Measurements from ENCODE around the gene ZNF394. TPM values are rescaled to one million over a fixed set of nuclear protein-coding genes. Genes with fewer than 3 reads are reported as not detected.

Gene ZNF394
- total RNA-seq, 4 donors from 2014 or later: 24.5 to 48.7 (median 38.5) TPM

GRCh38 chr7:99499371-99499720 is 735 bp downstream of the ZNF394 start:
- Histone ChIP-seq H3K27me3 (no peaks in the 10 kb centered on the region), H3K4me3 (peak overlapping the region; percentile 63 to 83 (median 65)), H3K36me3 (peaks cover 0 to 22% (median 5%) of the 10 kb centered on the region in 4 donors), H3K4me1 (peaks cover 3 to 31% (median 26%) of the 10 kb centered on the region in 4 donors), H3K27ac (peak overlapping the region; percentile 93 to 98 (median 96)), H3K9me3 (peaks cover 5 to 6% of the 10 kb centered on the region in 2 donors)
- DNase-seq: no peak
- in situ Hi-C loops (cut with MboI; ENCODE audit: low pct_ligation_motif_present in 1 of 4, low pct_unique_long_range_greater_than_20kb in 1 of 4, low sequenced_read_pairs in 3 of 4) (no loop called here), intact Hi-C loops (cut with DNase I; ENCODE audit: low total_unique reads) (no loop called here)
- TF ChIP-seq POLR2A (IDR thresholded peaks at IDR 0.05) (no peak), EP300 (IDR thresholded peaks at IDR 0.05; ENCODE audit: low read depth) (no peak), POLR2AphosphoS5 (IDR thresholded peaks at IDR 0.05) (no peak), CTCF (IDR thresholded peaks at IDR 0.05) (no peak)
- WGBS, 2 donors (ENCODE audit: low coverage in 1 of 2): 0% methylated on average over 3 to 14 of the region's 14 CpGs

GRCh38 chr7:99498546-99498944 is 1.5 kb downstream of the ZNF394 start:
- Histone ChIP-seq H3K36me3 (peaks cover 1 to 30% (median 10%) of the 10 kb centered on the region in 4 donors), H3K27me3 (no peaks in the 10 kb centered on the region), H3K27ac (peak overlapping the region in 3 of 4 donors; percentile 96 to 98 (median 97)), H3K9me3 (peaks cover 13 to 14% of the 10 kb centered on the region in 2 donors), H3K4me3 (peak overlapping the region; percentile 63 to 83 (median 65)), H3K4me1 (peaks cover 3 to 27% (median 20%) of the 10 kb centered on the region in 4 donors)
- no peak for DNase-seq
- TF ChIP-seq POLR2A (IDR thresholded peaks at IDR 0.05) (no peak), CTCF (IDR thresholded peaks at IDR 0.05) (no peak), EP300 (IDR thresholded peaks at IDR 0.05; ENCODE audit: low read depth) (no peak)
- WGBS, 2 donors (ENCODE audit: low coverage in 1 of 2): 43 to 58% methylated on average over 2 to 11 of the region's 11 CpGs
- in situ Hi-C loops (cut with MboI; ENCODE audit: low pct_ligation_motif_present in 1 of 4, low pct_unique_long_range_greater_than_20kb in 1 of 4, low sequenced_read_pairs in 3 of 4): no loop called here
- intact Hi-C loops (cut with DNase I; ENCODE audit: low total_unique reads): no loop called here

GRCh38 chr7:99497766-99498545 is 2.1 kb downstream of the ZNF394 start:
- peak overlapping the region in 1 of 4 donors; percentile 96 for H3K27ac ChIP-seq
- TF ChIP-seq POLR2AphosphoS5 (IDR thresholded peaks at IDR 0.05) (no peak), CTCF (IDR thresholded peaks at IDR 0.05) (no peak), POLR2A (IDR thresholded peaks at IDR 0.05) (no peak), EP300 (IDR thresholded peaks at IDR 0.05; ENCODE audit: low read depth) (no peak)
- H3K27me3 ChIP-seq: no peaks in the 10 kb centered on the region
- peaks cover 3 to 27% (median 20%) of the 10 kb centered on the region in 4 donors for H3K4me1 ChIP-seq
- 60 to 71% methylated on average over 6 of the region's 6 CpGs for WGBS, 2 donors (ENCODE audit: low coverage in 1 of 2)
- H3K9me3 ChIP-seq: peaks cover 17 to 20% of the 10 kb centered on the region in 2 donors
- H3K4me3 ChIP-seq: peak overlapping the region in 3 of 4 donors; percentile 63 to 83 (median 67)
- in situ Hi-C loops (cut with MboI; ENCODE audit: low pct_ligation_motif_present in 1 of 4, low pct_unique_long_range_greater_than_20kb in 1 of 4, low sequenced_read_pairs in 3 of 4): no loop called here
- intact Hi-C loops (cut with DNase I; ENCODE audit: low total_unique reads): no loop called here
- H3K36me3 ChIP-seq: peaks cover 3 to 36% (median 13%) of the 10 kb centered on the region in 4 donors
- no peak for DNase-seq

GRCh38 chr7:99493823-99494222 is 6.3 kb downstream of the ZNF394 start:
- TF ChIP-seq CTCF (IDR thresholded peaks at IDR 0.05) (no peak), POLR2A (IDR thresholded peaks at IDR 0.05) (no peak), POLR2AphosphoS5 (IDR thresholded peaks at IDR 0.05) (no peak), EP300 (IDR thresholded peaks at IDR 0.05; ENCODE audit: low read depth) (no peak)
- Histone ChIP-seq H3K4me3 (no peak overlapping the region), H3K27ac (no peak overlapping the region), H3K9me3 (peaks cover 17 to 22% of the 10 kb centered on the region in 2 donors), H3K36me3 (peaks cover 3 to 43% (median 13%) of the 10 kb centered on the region in 4 donors), H3K27me3 (no peaks in the 10 kb centered on the region), H3K4me1 (peaks cover 3 to 17% (median 14%) of the 10 kb centered on the region in 4 donors)
- no peak for DNase-seq
- in situ Hi-C loops (cut with MboI; ENCODE audit: low pct_ligation_motif_present in 1 of 4, low pct_unique_long_range_greater_than_20kb in 1 of 4, low sequenced_read_pairs in 3 of 4) (no loop called here), intact Hi-C loops (cut with DNase I; ENCODE audit: low total_unique reads) (no loop called here)
- WGBS, 2 donors (ENCODE audit: low coverage in 1 of 2): 98 to 100% methylated on average over 4 to 6 of the region's 6 CpGs
